Hepatocyte (in vitro differentiated cells): ENCODE data around the gene TOGARAM2.

Experiments
- CTCF ChIP-seq: fragments of 200-600 bp; sonication (generic); IDR thresholded peaks from 2 replicates; pipeline ENCODE4 v1.5.1; 2016; ENCODE audit warnings: antibody characterized with exemption, mild to moderate bottlenecking; ENCODE audit not compliant: poor library complexity
- EZH2 ChIP-seq: fragments of 200-600 bp; sonication (generic); IDR thresholded peaks from 2 replicates; pipeline ENCODE4 v1.6.1; 2016; ENCODE audit warnings: antibody characterized with exemption, mild to moderate bottlenecking, borderline replicate concordance

- TF ChIP-seq CTCF: no peak
- no peak for TF ChIP-seq EZH2
Measured at GRCh38 chr2:29050591-29050990, 69.5 kb downstream of the TOGARAM2 start.
